Measurements from ENCODE around the gene TMEM135. TPM values are rescaled to one million over a fixed set of nuclear protein-coding genes. Genes with fewer than 3 reads are reported as not detected.

Gene TMEM135
- total RNA-seq, 1 experiment from 2014 or later: 95.2 TPM

DNA sequence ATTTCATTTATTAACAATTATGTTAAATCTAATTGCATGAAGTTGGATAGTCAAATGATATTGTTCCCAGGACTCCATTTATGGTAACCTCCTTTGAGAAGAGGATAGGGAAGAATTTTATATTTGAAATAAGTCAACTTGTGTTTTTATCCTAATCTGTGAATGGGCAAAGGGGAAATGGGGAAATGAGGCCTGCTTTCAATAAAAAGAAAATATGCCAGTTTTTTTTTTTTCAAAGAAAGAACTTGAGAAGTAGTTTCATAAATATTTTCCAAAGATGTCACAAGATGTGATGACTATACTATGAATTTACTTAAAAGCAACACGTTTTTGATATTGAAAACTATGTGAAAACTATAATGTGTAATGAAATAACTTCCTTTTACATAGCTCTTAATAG is 201.8 kb downstream of the TMEM135 start:
- Histone ChIP-seq H3K27me3 (replicated peaks; ENCODE audit: control insufficient read depth, insufficient read depth, low read length) (no peaks in the 10 kb centered on the region), H3K36me3 (ENCODE audit: control insufficient read depth, insufficient read depth, low read length) (no peaks in the 10 kb centered on the region), H3K4me1 (no peaks in the 10 kb centered on the region), H3K9me3 (no peaks in the 10 kb centered on the region), H3K4me3 (ENCODE audit: low read depth, low read length) (no peak overlapping the region)
- no peak overlapping the region for H3K4me3 Mint-ChIP-seq (ENCODE audit: unreplicated experiment)
- H3K27me3 Mint-ChIP-seq (ENCODE audit: insufficient read depth, unreplicated experiment): no peaks in the 10 kb centered on the region
- intact Hi-C loops (cut with micrococcal nuclease; ENCODE audit: unreplicated experiment): no loop called here
- no TSS peak for BruUV-seq (replicated peaks)
- POLR2A ChIA-PET: no interaction called here
- CTCF ChIA-PET: no interaction called here
- no peak for DNase-seq
- no peak overlapping the region for H3K27ac Mint-ChIP-seq (ENCODE audit: unreplicated experiment)
- no peaks in the 10 kb centered on the region for H3K36me3 Mint-ChIP-seq (ENCODE audit: insufficient read depth, unreplicated experiment)
- peaks cover 2% of the 10 kb centered on the region for H3K9me3 Mint-ChIP-seq (ENCODE audit: unreplicated experiment)
- H3K4me1 Mint-ChIP-seq (ENCODE audit: low read depth, unreplicated experiment): no peaks in the 10 kb centered on the region
- TF ChIP-seq, protein P1, sequence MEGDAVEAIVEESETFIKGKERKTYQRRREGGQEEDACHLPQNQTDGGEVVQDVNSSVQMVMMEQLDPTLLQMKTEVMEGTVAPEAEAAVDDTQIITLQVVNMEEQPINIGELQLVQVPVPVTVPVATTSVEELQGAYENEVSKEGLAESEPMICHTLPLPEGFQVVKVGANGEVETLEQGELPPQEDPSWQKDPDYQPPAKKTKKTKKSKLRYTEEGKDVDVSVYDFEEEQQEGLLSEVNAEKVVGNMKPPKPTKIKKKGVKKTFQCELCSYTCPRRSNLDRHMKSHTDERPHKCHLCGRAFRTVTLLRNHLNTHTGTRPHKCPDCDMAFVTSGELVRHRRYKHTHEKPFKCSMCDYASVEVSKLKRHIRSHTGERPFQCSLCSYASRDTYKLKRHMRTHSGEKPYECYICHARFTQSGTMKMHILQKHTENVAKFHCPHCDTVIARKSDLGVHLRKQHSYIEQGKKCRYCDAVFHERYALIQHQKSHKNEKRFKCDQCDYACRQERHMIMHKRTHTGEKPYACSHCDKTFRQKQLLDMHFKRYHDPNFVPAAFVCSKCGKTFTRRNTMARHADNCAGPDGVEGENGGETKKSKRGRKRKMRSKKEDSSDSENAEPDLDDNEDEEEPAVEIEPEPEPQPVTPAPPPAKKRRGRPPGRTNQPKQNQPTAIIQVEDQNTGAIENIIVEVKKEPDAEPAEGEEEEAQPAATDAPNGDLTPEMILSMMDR (IDR thresholded peaks at IDR 0.05; ENCODE audit: insufficient read depth in 1 of 2, low read depth in 1 of 2, low read length in 1 of 2, severe bottlenecking in 1 of 2, unreplicated experiment in 1 of 2): no peak

DNA sequence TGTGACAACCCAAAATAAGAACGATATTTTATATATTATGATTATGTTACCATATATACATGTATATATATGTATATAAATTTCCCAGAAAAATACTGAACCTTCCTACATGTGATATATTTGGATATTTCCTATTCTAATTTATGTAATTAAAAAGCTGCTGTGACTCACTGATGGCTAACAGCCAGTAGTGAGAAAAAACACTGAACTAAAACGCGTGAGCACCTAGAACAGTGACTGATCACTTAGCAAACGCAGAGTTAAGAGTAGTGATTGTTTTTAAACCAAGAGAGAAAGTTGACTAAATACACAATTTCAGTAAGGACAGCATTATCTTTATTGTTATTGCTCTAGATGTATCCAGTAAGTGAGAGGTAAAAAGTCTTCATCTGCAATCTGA is 213.8 kb downstream of the TMEM135 start:
- Mint-ChIP-seq H3K36me3 (ENCODE audit: insufficient read depth, unreplicated experiment) (no peaks in the 10 kb centered on the region), H3K27me3 (ENCODE audit: insufficient read depth, unreplicated experiment) (no peaks in the 10 kb centered on the region), H3K4me3 (ENCODE audit: unreplicated experiment) (no peak overlapping the region), H3K4me1 (ENCODE audit: low read depth, unreplicated experiment) (peaks cover 20% of the 10 kb centered on the region), H3K27ac (ENCODE audit: unreplicated experiment) (no peak overlapping the region), H3K9me3 (ENCODE audit: unreplicated experiment) (no peaks in the 10 kb centered on the region)
- TF ChIP-seq, protein P1 (IDR thresholded peaks at IDR 0.05; ENCODE audit: insufficient read depth in 1 of 2, low read depth in 1 of 2, low read length in 1 of 2, severe bottlenecking in 1 of 2, unreplicated experiment in 1 of 2): no peak
- intact Hi-C loops (cut with micrococcal nuclease; ENCODE audit: unreplicated experiment): no loop called here
- no peaks in the 10 kb centered on the region for H3K9me3 ChIP-seq
- no TSS peak for BruUV-seq (replicated peaks)
- H3K4me1 ChIP-seq: no peaks in the 10 kb centered on the region
- POLR2A ChIA-PET: no interaction called here
- H3K4me3 ChIP-seq (ENCODE audit: low read depth, low read length): no peak overlapping the region
- no peaks in the 10 kb centered on the region for H3K36me3 ChIP-seq (ENCODE audit: control insufficient read depth, insufficient read depth, low read length)
- CTCF ChIA-PET: no interaction called here
- no peak for DNase-seq
- H3K27me3 ChIP-seq (replicated peaks; ENCODE audit: control insufficient read depth, insufficient read depth, low read length): no peaks in the 10 kb centered on the region

DNA sequence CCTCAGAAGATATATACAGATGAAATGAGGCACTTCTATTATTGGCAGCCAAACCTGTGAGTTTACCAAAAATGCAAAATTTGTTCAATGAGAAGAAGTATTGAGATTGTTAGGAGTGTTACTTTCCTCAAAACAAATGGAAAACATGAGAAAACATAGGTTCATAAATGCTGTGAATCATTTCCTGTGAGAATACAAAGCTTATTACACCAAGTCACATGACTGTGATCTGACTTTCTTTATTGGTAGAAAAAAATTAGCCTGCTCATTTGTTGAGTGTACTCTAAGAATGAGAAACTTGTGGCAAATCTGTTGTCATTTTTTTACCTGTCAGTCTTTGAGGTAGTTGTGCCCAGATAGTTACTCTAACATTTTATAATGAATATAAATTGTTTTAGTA is 215.1 kb downstream of the TMEM135 start:
- TF ChIP-seq, protein P1 (IDR thresholded peaks at IDR 0.05; ENCODE audit: insufficient read depth in 1 of 2, low read depth in 1 of 2, low read length in 1 of 2, severe bottlenecking in 1 of 2, unreplicated experiment in 1 of 2): no peak
- BruUV-seq (replicated peaks): no TSS peak

More for the DNA sequence above, 215.1 kb downstream of the TMEM135 start:
- H3K9me3 ChIP-seq: no peaks in the 10 kb centered on the region
- POLR2A ChIA-PET: no interaction called here
- Mint-ChIP-seq H3K9me3 (ENCODE audit: unreplicated experiment) (no peaks in the 10 kb centered on the region), H3K27ac (ENCODE audit: unreplicated experiment) (no peak overlapping the region), H3K36me3 (ENCODE audit: insufficient read depth, unreplicated experiment) (no peaks in the 10 kb centered on the region), H3K4me3 (ENCODE audit: unreplicated experiment) (no peak overlapping the region), H3K4me1 (ENCODE audit: low read depth, unreplicated experiment) (peaks cover 20% of the 10 kb centered on the region), H3K27me3 (ENCODE audit: insufficient read depth, unreplicated experiment) (no peaks in the 10 kb centered on the region)
- DNase-seq: no peak
- no peak overlapping the region for H3K4me3 ChIP-seq (ENCODE audit: low read depth, low read length)
- CTCF ChIA-PET: no interaction called here
- H3K4me1 ChIP-seq: no peaks in the 10 kb centered on the region
- H3K27me3 ChIP-seq (replicated peaks; ENCODE audit: control insufficient read depth, insufficient read depth, low read length): no peaks in the 10 kb centered on the region
- intact Hi-C loops (cut with micrococcal nuclease; ENCODE audit: unreplicated experiment): no loop called here
- no peaks in the 10 kb centered on the region for H3K36me3 ChIP-seq (ENCODE audit: control insufficient read depth, insufficient read depth, low read length)
